Natural killer cell (primary cell): ENCODE measurements around the gene ELMO1. TPM values are rescaled to one million over a fixed set of nuclear protein-coding genes. Genes with fewer than 3 reads are reported as not detected.

Experiments
- ATAC-seq, 3 donors: fragments of 150-1000 bp in 2 of 3; fragments of 200-7000 bp in 1 of 3; cut with Tn5 transposase; 1 replicate in 1 of 3; 2 replicates in 2 of 3; pipeline ENCODE4 v1.10.0; 2021; ENCODE audit warnings: mild to moderate bottlenecking in 2 of 3, moderate library complexity in 2 of 3
- DNase-seq, 2 donors: peaks; one replicate each; pipeline versions ENCODE4 v3.0.0 to v3.0.0-alpha.2; 2013 to 2021; ENCODE audit warnings: mixed read lengths in 1 of 2
- H3K27ac ChIP-seq: one replicate; pipeline ENCODE4 v1.5.1; 2013; ENCODE audit warnings: mild to moderate bottlenecking, low read length
- H3K27me3 ChIP-seq: one replicate; pipeline ENCODE4 v1.6.1; 2013; ENCODE audit warnings: low read length; ENCODE audit not compliant: control insufficient read depth, insufficient read depth
- H3K36me3 ChIP-seq: one replicate; pipeline ENCODE4 v1.6.1; 2013; ENCODE audit warnings: low read length; ENCODE audit not compliant: control insufficient read depth, insufficient read depth
- H3K4me1 ChIP-seq: one replicate; pipeline ENCODE4 v1.6.1; 2013; ENCODE audit warnings: low read length; ENCODE audit not compliant: control insufficient read depth, insufficient read depth
- H3K4me3 ChIP-seq: one replicate; pipeline ENCODE4 v1.5.1; 2013; ENCODE audit warnings: low read length
- H3K9me3 ChIP-seq: one replicate; pipeline ENCODE4 v1.6.1; 2013; ENCODE audit warnings: low read length; ENCODE audit not compliant: control insufficient read depth, insufficient read depth
- H3K27ac Mint-ChIP-seq, 2 donors: one replicate each; pipeline ENCODE4 v1.8.0; 2022; ENCODE audit warnings: mild to moderate bottlenecking in 2 of 2, mixed read lengths in 2 of 2, moderate library complexity in 1 of 2
- H3K27me3 Mint-ChIP-seq, 2 donors: one replicate each; pipeline ENCODE4 v1.8.0; 2022; ENCODE audit warnings: low read depth in 2 of 2, mixed read lengths in 2 of 2
- H3K36me3 Mint-ChIP-seq: one replicate; pipeline ENCODE4 v1.8.0; 2022; ENCODE audit warnings: mixed read lengths
- H3K4me1 Mint-ChIP-seq, 2 donors: one replicate each; pipeline ENCODE4 v1.8.0; 2022; ENCODE audit warnings: mixed read lengths in 2 of 2
- H3K4me3 Mint-ChIP-seq: one replicate; pipeline ENCODE4 v1.8.0; 2022; ENCODE audit warnings: mild to moderate bottlenecking, moderate library complexity, mixed read lengths
- H3K9me3 Mint-ChIP-seq, 2 donors: one replicate each; pipeline ENCODE4 v1.8.0; 2022; ENCODE audit warnings: mixed read lengths in 2 of 2
- WGBS: methylation state at CpG from one replicate; pipeline ENCODE4 v1.1.7; 2013; ENCODE audit warnings: missing lambda C conversion rate; ENCODE audit not compliant: insufficient coverage; 5-methylcytosine and 5-hydroxymethylcytosine counted together
- intact Hi-C: fragments of 100-400 bp; cut with micrococcal nuclease; formaldehyde crosslinking; loops from one replicate; pipeline ENCODE4 v1.14.2; 2022
- total RNA-seq, 4 donors: library from RNA; stranded (reverse); fragments of 120-200 nt in 1 of 4; gene quantifications; one replicate each; pipeline versions ENCODE4 v1.2.3 to v1.2.4, GENCODE V29; 2013 to 2022
- TF ChIP-seq, protein P1 (sequence below): fragments of 200-600 bp; IDR thresholded peaks from one replicate; pipeline ENCODE4 v1.8.0; 2022; ENCODE audit warnings: antibody characterized with exemption

The ELMO1 gene
- total RNA-seq, 3 donors from 2014 or later (not counting 1 experiment from before 2014, with no cell fraction given): 127 to 147 (median 130) TPM

DNA sequence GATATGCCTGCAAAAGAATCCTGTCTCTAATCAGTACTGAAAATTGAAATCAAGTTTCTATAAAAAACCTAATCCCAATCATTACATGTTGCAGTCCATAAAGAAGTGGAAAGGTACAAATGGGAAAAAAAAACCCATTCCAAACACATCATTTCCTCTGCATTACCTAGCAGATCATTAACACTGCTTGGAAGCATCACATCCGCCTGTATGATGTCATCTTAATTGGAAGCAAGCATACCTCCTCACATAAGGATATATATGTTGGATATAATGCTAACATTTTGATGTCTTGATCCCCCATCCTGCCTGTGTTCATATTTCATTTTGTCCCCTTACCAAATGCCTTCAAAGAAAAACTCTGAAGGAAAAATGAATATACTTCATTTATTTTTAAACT is 483.0 kb downstream of the ELMO1 start:
- Histone ChIP-seq H3K4me3 (no peak overlapping the region), H3K27ac (no peak overlapping the region), H3K4me1 (peaks cover 12% of the 10 kb centered on the region), H3K27me3 (no peaks in the 10 kb centered on the region), H3K9me3 (no peaks in the 10 kb centered on the region), H3K36me3 (no peaks in the 10 kb centered on the region)
- TF ChIP-seq, protein P1, sequence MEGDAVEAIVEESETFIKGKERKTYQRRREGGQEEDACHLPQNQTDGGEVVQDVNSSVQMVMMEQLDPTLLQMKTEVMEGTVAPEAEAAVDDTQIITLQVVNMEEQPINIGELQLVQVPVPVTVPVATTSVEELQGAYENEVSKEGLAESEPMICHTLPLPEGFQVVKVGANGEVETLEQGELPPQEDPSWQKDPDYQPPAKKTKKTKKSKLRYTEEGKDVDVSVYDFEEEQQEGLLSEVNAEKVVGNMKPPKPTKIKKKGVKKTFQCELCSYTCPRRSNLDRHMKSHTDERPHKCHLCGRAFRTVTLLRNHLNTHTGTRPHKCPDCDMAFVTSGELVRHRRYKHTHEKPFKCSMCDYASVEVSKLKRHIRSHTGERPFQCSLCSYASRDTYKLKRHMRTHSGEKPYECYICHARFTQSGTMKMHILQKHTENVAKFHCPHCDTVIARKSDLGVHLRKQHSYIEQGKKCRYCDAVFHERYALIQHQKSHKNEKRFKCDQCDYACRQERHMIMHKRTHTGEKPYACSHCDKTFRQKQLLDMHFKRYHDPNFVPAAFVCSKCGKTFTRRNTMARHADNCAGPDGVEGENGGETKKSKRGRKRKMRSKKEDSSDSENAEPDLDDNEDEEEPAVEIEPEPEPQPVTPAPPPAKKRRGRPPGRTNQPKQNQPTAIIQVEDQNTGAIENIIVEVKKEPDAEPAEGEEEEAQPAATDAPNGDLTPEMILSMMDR: no peak
- Mint-ChIP-seq H3K4me3 (no peak overlapping the region), H3K36me3 (no peaks in the 10 kb centered on the region), H3K27me3 (no peaks in the 10 kb centered on the region), H3K9me3 (peaks cover 0 to 4% of the 10 kb centered on the region in 2 donors), H3K4me1 (peaks cover 48 to 54% of the 10 kb centered on the region in 2 donors), H3K27ac (peak overlapping the region; percentile 21 to 83)
- DNase-seq (no peak), ATAC-seq (no peak)
- no CpG with 5 or more reads among the region's 1 CpG for WGBS
- intact Hi-C loops: loop anchor here (5.0 to 10.0 kb wide), 2 partner anchors 178 to 219 kb away; no protein-coding TSS in a partner anchor

- peaks cover 0 to 4% of the 10 kb centered on the region in 2 donors for H3K9me3 Mint-ChIP-seq
- peak overlapping the region; percentile 47 to 83 for H3K27ac Mint-ChIP-seq
- H3K27me3 ChIP-seq: no peaks in the 10 kb centered on the region
- no peak for ATAC-seq
- no peaks in the 10 kb centered on the region for H3K36me3 Mint-ChIP-seq
- no peak for DNase-seq
- no peak overlapping the region for H3K4me3 ChIP-seq
- no peak overlapping the region for H3K27ac ChIP-seq
- intact Hi-C loops: loop anchor here (10.0 kb wide), 1 partner anchor 221 kb away; no protein-coding TSS in a partner anchor
- H3K27me3 Mint-ChIP-seq: no peaks in the 10 kb centered on the region
- H3K4me1 Mint-ChIP-seq: peaks cover 35 to 45% of the 10 kb centered on the region in 2 donors
- H3K9me3 ChIP-seq: no peaks in the 10 kb centered on the region
- H3K4me1 ChIP-seq: peaks cover 5% of the 10 kb centered on the region
- 100% methylated on average over 1 of the region's 2 CpGs for WGBS
- no peak overlapping the region for H3K4me3 Mint-ChIP-seq
- TF ChIP-seq, protein P1: no peak
- no peaks in the 10 kb centered on the region for H3K36me3 ChIP-seq
These were observed 484.4 kb downstream of the ELMO1 start for GRCh38 chr7:36964297-36964696.

- H3K4me3 Mint-ChIP-seq: no peak overlapping the region
- Histone ChIP-seq H3K9me3 (no peaks in the 10 kb centered on the region), H3K36me3 (no peaks in the 10 kb centered on the region), H3K27ac (no peak overlapping the region), H3K27me3 (no peaks in the 10 kb centered on the region), H3K4me3 (no peak overlapping the region), H3K4me1 (peaks cover 12% of the 10 kb centered on the region)
- 99% methylated on average over 3 of the region's 3 CpGs for WGBS
- H3K9me3 Mint-ChIP-seq: peaks cover 0 to 3% of the 10 kb centered on the region in 2 donors
- intact Hi-C loops: loop anchor here (10.0 kb wide), 1 partner anchor 222 kb away; no protein-coding TSS in a partner anchor
- ATAC-seq (no peak), DNase-seq (no peak)
- H3K4me1 Mint-ChIP-seq: peaks cover 24 to 39% of the 10 kb centered on the region in 2 donors
- H3K27me3 Mint-ChIP-seq: no peaks in the 10 kb centered on the region
- TF ChIP-seq, protein P1: no peak
- no peaks in the 10 kb centered on the region for H3K36me3 Mint-ChIP-seq
- H3K27ac Mint-ChIP-seq: no peak overlapping the region
These were observed 486.3 kb downstream of the ELMO1 start for GRCh38 chr7:36962367-36962766.

DNA sequence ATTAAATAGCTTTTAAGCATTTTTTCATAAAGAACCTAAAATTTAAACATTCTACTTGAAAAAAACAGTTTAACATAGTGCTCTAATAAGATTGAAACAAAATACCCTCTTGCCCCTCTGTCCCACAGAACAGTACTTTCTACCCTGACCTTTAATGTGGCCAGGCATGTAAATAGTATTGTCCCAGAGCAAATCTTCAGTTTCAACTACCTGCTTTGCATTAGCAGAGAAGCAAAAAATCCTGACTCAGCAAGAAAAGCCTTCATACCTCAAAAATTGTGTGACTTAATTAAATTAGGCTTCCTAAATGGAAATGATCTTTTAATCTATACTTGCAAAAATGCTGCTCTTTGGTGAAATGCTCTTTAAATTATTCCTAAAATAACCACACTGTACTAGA is 487.0 kb downstream of the ELMO1 start:
- Histone ChIP-seq H3K36me3 (no peaks in the 10 kb centered on the region), H3K27me3 (no peaks in the 10 kb centered on the region), H3K9me3 (no peaks in the 10 kb centered on the region), H3K4me1 (peaks cover 12% of the 10 kb centered on the region), H3K27ac (no peak overlapping the region), H3K4me3 (no peak overlapping the region)
- H3K4me1 Mint-ChIP-seq: peaks cover 22 to 35% of the 10 kb centered on the region in 2 donors
- H3K27ac Mint-ChIP-seq: no peak overlapping the region
- no peak for ATAC-seq
- TF ChIP-seq, protein P1: no peak
- DNase-seq: no peak
- H3K36me3 Mint-ChIP-seq: no peaks in the 10 kb centered on the region
- H3K4me3 Mint-ChIP-seq: no peak overlapping the region
- intact Hi-C loops: loop anchor here (10.0 kb wide), 1 partner anchor 223 kb away; no protein-coding TSS in a partner anchor
- no peaks in the 10 kb centered on the region for H3K27me3 Mint-ChIP-seq
- peaks cover 0 to 2% of the 10 kb centered on the region in 2 donors for H3K9me3 Mint-ChIP-seq
